22Rv1 (cell line): ENCODE measurements around the gene HGS.

Experiments
- H3K27ac ChIP-seq: fragments of 450-650 bp; 2 replicates; pipeline ENCODE4 v1.5.1; 2017
- CTCF ChIP-seq: fragments of 450-650 bp; IDR thresholded peaks from 2 replicates; pipeline ENCODE4 v1.5.1; 2017; ENCODE audit warnings: mild to moderate bottlenecking
- ZFX ChIP-seq: fragments of 450-650 bp; IDR thresholded peaks from 2 replicates; pipeline ENCODE4 v1.6.1; 2017; ENCODE audit warnings: antibody characterized with exemption, borderline replicate concordance

The HGS gene

GRCh38 chr17:81722184-81723120 is 38.6 kb downstream of the HGS start:
- TF ChIP-seq CTCF (no peak), ZFX (no peak)
- peak overlapping the region; percentile 92 for H3K27ac ChIP-seq

GRCh38 chr17:81723651-81724209 is 39.9 kb downstream of the HGS start:
- no peak for TF ChIP-seq ZFX
- no peak for TF ChIP-seq CTCF
- H3K27ac ChIP-seq, result peak overlapping the region; percentile 92

GRCh38 chr17:81725439-81725838 is 41.6 kb downstream of the HGS start:
- H3K27ac ChIP-seq, result peak overlapping the region; percentile 69

GRCh38 chr17:81726004-81726403 is 42.2 kb downstream of the HGS start:
- no peak for TF ChIP-seq ZFX
- no peak for TF ChIP-seq CTCF
- H3K27ac ChIP-seq, result peak overlapping the region; percentile 69

More at GRCh38 chr17:81725439-81725838, 41.6 kb downstream of the HGS start:
- TF ChIP-seq CTCF (no peak), ZFX (no peak)

- no peak for TF ChIP-seq CTCF
- no peak for TF ChIP-seq ZFX
- H3K27ac ChIP-seq, result peak overlapping the region; percentile 69
Measured at GRCh38 chr17:81727324-81728031, 43.7 kb downstream of the HGS start.

- H3K27ac ChIP-seq, result no peak overlapping the region
- TF ChIP-seq ZFX (no peak), CTCF (peak; percentile 95)
Measured at GRCh38 chr17:81733507-81734404, 49.9 kb downstream of the HGS start.
